ENCODE results near the gene OR52D1. TPM values are rescaled to one million over a fixed set of nuclear protein-coding genes. Genes with fewer than 3 reads are reported as not detected.

The OR52D1 gene
- total RNA-seq, 1 donor from 2014 or later, result not detected

DNA sequence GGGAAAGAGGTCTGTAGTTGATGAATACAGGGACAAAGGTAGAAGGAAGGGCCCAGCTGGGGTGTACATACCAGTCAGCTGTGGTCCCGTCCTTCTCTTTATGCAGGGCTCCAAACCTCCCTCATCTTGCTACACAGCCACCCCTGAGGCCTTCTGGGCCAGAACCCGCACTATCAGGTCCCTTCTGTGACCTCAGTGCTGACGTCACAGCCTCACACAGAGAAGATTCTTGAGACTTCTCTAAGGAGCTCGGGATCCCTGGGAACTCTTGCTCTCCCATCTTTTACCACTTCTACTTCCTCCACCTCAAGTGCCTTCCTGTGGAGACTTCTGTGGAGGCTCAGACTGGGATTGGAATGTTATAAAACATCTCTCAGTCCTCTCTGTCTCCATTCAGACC lies 21.3 kb downstream of the OR52D1 start, which contains the start of gene UBQLN3:
Gene UBQLN3, minus strand, starts transcription at position 155 of the 400 bp plus-strand sequence. CDS start 399 bp downstream, outside the sequence.
- intact Hi-C loops (cut with micrococcal nuclease), result no loop called here

DNA sequence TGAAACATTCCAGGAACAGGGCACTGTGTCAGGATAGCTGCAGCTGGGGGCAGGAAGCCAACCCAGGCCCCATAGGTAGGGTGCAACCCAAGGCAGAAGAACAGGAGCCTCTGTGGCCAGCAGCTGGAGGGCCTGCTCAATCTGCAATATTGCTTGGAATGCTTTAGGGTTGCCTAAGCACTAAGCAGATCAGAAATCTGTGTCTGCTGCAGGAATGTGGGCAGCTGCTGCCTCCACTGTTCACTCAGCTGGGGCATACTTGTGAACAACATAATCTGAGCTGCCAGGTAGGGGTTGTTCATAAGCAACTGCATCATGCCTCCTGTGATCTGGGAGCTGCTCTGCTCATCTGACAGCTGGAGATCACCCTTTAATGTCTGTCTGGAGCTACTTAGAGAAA lies 26.4 kb downstream of the OR52D1 start:
- intact Hi-C loops (cut with micrococcal nuclease), result no loop called here

GRCh38 chr11:5516599-5516998 lies 28.1 kb downstream of the OR52D1 start, which contains the start of gene UBQLNL:
UBQLNL (minus strand) TSS chr11:5516699; CDS start chr11:5516441, 258 bp downstream.
- intact Hi-C loops (cut with micrococcal nuclease), result no loop called here

DNA sequence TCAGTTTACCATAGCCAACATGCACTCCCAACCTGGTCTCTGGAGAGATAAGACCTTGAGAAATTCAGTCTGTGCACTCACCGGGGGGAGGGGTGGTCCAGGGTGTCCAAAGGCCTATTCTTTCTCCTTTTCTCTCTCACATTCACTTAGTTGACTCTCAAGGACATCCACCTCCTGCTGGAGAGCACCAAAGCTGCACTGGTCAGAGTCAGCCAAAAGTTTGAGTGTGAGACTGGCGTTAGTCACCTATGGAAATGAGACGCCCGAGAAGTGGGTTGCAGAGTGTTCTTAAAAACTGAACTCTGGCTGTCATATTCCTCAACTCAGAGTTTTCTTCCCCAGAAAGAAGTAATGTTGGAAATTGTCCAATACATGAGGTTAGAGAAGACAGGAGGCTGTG lies 33.1 kb downstream of the OR52D1 start:
- intact Hi-C loops (cut with micrococcal nuclease), result no loop called here

GRCh38 chr11:5522308-5522707 lies 33.8 kb downstream of the OR52D1 start:
- intact Hi-C loops (cut with micrococcal nuclease), result no loop called here

- intact Hi-C loops (cut with micrococcal nuclease), result no loop called here
Observed at GRCh38 chr11:5524756-5525155, 36.3 kb downstream of the OR52D1 start.

DNA sequence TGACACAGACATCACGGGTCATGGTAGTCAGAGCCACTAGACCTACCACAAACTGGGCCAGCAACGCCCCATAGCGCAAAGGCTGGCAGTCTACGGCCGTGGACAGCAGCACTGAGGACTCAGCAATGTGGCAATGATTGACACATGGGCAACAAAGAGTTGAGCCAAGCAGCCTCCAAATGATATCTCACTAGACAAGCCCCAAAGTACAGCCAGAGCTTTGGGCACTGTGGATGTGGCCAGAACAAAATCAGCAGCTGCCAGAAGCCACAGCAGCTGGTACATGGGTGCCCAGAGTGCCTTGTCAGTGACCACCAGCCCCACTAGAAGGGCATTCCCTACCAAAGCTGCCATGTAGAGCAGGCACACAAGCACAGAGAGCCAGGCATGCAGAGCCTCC lies 39.2 kb downstream of the OR52D1 start:
- intact Hi-C loops (cut with micrococcal nuclease), result no loop called here

GRCh38 chr11:5528495-5528894 lies 40.0 kb downstream of the OR52D1 start:
- intact Hi-C loops (cut with micrococcal nuclease), result no loop called here

GRCh38 chr11:5531053-5531831 lies 42.8 kb downstream of the OR52D1 start:
- intact Hi-C loops (cut with micrococcal nuclease), result no loop called here

GRCh38 chr11:5534046-5534445 lies 45.6 kb downstream of the OR52D1 start:
- intact Hi-C loops (cut with micrococcal nuclease), result no loop called here

GRCh38 chr11:5536482-5536881 lies 48.0 kb downstream of the OR52D1 start:
- intact Hi-C loops (cut with micrococcal nuclease), result no loop called here

Other genes with a start within 250 kb of the OR52D1 start
- not detected in 2 replicates for gene HBG1, start 238.8 kb upstream of the OR52D1 start, total RNA-seq
- not detected in 2 replicates for gene HBG2, start 233.9 kb upstream of the OR52D1 start, total RNA-seq
- not detected in 2 replicates for gene HBE1, start 218.7 kb upstream of the OR52D1 start, total RNA-seq
- gene OR51B4, start 186.7 kb upstream of the OR52D1 start, total RNA-seq, result not detected in 2 replicates
- not detected in 2 replicates for gene OR51B2, start 164.4 kb upstream of the OR52D1 start, total RNA-seq
- not detected in 2 replicates for gene OR51B5, start 145.2 kb upstream of the OR52D1 start, total RNA-seq
- not detected in 2 replicates for gene OR51B6, start 137.2 kb upstream of the OR52D1 start, total RNA-seq
- gene OR51M1, start 104.9 kb upstream of the OR52D1 start, total RNA-seq, result not detected in 2 replicates
- not detected in 2 replicates for gene OR51Q1, start 66.6 kb upstream of the OR52D1 start, total RNA-seq
- gene OR51I1, start 47.2 kb upstream of the OR52D1 start, total RNA-seq, result not detected in 2 replicates
- not detected in 2 replicates for gene OR51I2, start 39.4 kb upstream of the OR52D1 start, total RNA-seq
- not detected in 2 replicates for gene UBQLN3, start 21.3 kb downstream of the OR52D1 start, total RNA-seq
- gene UBQLNL, start 28.0 kb downstream of the OR52D1 start, total RNA-seq, result 0.09 and 0.18 TPM in 2 replicates
- not detected in 2 replicates for gene OR52H1, start 59.9 kb downstream of the OR52D1 start, total RNA-seq
- not detected in 2 replicates for gene OR52B6, start 92.2 kb downstream of the OR52D1 start, total RNA-seq
- gene TRIM6, start 108.0 kb downstream of the OR52D1 start, total RNA-seq, result 0.18 and 0.25 TPM in 2 replicates
- gene TRIM34, start 136.3 kb downstream of the OR52D1 start, total RNA-seq, result 7.4 and 8.8 TPM in 2 replicates
- gene TRIM5, start 196.4 kb downstream of the OR52D1 start, total RNA-seq, result 22.1 and 24.4 TPM in 2 replicates
- gene TRIM22, start 201.1 kb downstream of the OR52D1 start, total RNA-seq, result 173 and 177 TPM in 2 replicates
- gene OR56B1, start 247.8 kb downstream of the OR52D1 start, total RNA-seq, result 0.09 and 0.36 TPM in 2 replicates

Measured in T-helper 2 cell treated with Interferon-gamma antibody and Interleukin-4, amounts not matched to agents 100 ng/mL and 5 ng/mL, for 36 hours (primary cell).